Left ventricle myocardium inferior (tissue), 1 donor: ENCODE measurements around the gene PCIF1. TPM values are rescaled to one million over a fixed set of nuclear protein-coding genes. Genes with fewer than 3 reads are reported as not detected.

Experiments used
- DNase-seq: peaks from one replicate; pipeline ENCODE4 v3.0.0-alpha.2; 2020
- H3K27ac ChIP-seq: fragments of 200-600 bp; replicated peaks from 2 replicates; pipeline ENCODE4 v1.8.0; 2021
- H3K27me3 ChIP-seq: fragments of 200-600 bp; 2 replicates; pipeline ENCODE4 v1.8.0; 2021; ENCODE audit warnings: low read depth
- H3K36me3 ChIP-seq: fragments of 200-600 bp; 2 replicates; pipeline ENCODE4 v1.8.0; 2021
- H3K4me1 ChIP-seq: fragments of 200-600 bp; 2 replicates; pipeline ENCODE4 v1.8.0; 2021
- H3K4me3 ChIP-seq: fragments of 200-600 bp; 2 replicates; pipeline ENCODE4 v1.8.0; 2021; ENCODE audit warnings: mild to moderate bottlenecking, moderate library complexity
- H3K9me3 ChIP-seq: fragments of 200-600 bp; replicated peaks from 2 replicates; pipeline ENCODE4 v1.8.0; 2021
- CTCF ChIP-seq: fragments of 200-600 bp; IDR thresholded peaks from 2 replicates; pipeline ENCODE4 v1.8.0; 2021; ENCODE audit warnings: antibody characterized with exemption, mild to moderate bottlenecking, borderline replicate concordance
- intact Hi-C: fragments of 100-400 bp; cut with micrococcal nuclease; formaldehyde crosslinking; loops from one replicate; pipeline ENCODE4 v1.11.0; 2022
- total RNA-seq: library from RNA; stranded (reverse); fragmentation: NEBNext Ultra II Directional; extraction: Animal tissue kit (Norgen Biotek cat#: 25700); gene quantifications from one replicate; pipeline ENCODE4 v1.2.1, GENCODE V29; 2021
- donor health status: DM: no; HTN: yes; CAD: no; lungs with severe emphysema.

PCIF1 gene
- total RNA-seq, 1 donor from 2014 or later = 21.9 TPM

- H3K36me3 ChIP-seq = peaks cover 54% of the 10 kb centered on the region
- peaks cover 51% of the 10 kb centered on the region for H3K4me1 ChIP-seq
- intact Hi-C loops = loop anchor here (5.0 kb wide), 1 partner anchor 42 kb away; the partner anchor contains the start of gene PCIF1
- DNase-seq = peak; percentile 85
- no peaks in the 10 kb centered on the region for H3K9me3 ChIP-seq
- no peaks in the 10 kb centered on the region for H3K27me3 ChIP-seq
- peak overlapping the region; percentile 83 for H3K4me3 ChIP-seq
- TF ChIP-seq CTCF = peak; percentile 77
- peak overlapping the region; percentile 94 for H3K27ac ChIP-seq
These were observed 44.2 kb upstream of the PCIF1 start for GRCh38 chr20:45890077-45890984.

GRCh38 chr20:45890985-45891983 lies 43.2 kb upstream of the PCIF1 start, which contains the start of the genes CTSA and NEURL2:
CTSA (plus strand) TSS chr20:45891335; CDS start chr20:45891569, 234 bp downstream.
NEURL2 (minus strand) TSS chr20:45891208; CDS start chr20:45890991, 217 bp downstream.
- Histone ChIP-seq H3K4me3 (peak within 1 kb of the TSS; percentile 83), H3K36me3 (peaks cover 57% of the 10 kb centered on the region), H3K27me3 (no peaks in the 10 kb centered on the region), H3K9me3 (no peaks in the 10 kb centered on the region), H3K27ac (peak within 1 kb of the TSS; percentile 94), H3K4me1 (peaks cover 50% of the 10 kb centered on the region)
- intact Hi-C loops = loop anchor here (5.0 kb wide), 1 partner anchor 41 kb away; the partner anchor contains the start of gene PCIF1
- no peak for TF ChIP-seq CTCF
- DNase-seq = peak; percentile 96

GRCh38 chr20:45892049-45892825 lies 42.2 kb upstream of the PCIF1 start:
- peak overlapping the region; percentile 94 for H3K27ac ChIP-seq
- DNase-seq = no peak
- H3K27me3 ChIP-seq = no peaks in the 10 kb centered on the region
- no peaks in the 10 kb centered on the region for H3K9me3 ChIP-seq
- H3K4me3 ChIP-seq = peak overlapping the region; percentile 83
- peak; percentile 7 for TF ChIP-seq CTCF
- H3K36me3 ChIP-seq = peaks cover 57% of the 10 kb centered on the region
- intact Hi-C loops = loop anchor here (5.0 kb wide), 1 partner anchor 40 kb away; the partner anchor contains the start of gene PCIF1
- H3K4me1 ChIP-seq = peaks cover 50% of the 10 kb centered on the region

GRCh38 chr20:45892828-45893500 lies 41.5 kb upstream of the PCIF1 start:
- Histone ChIP-seq H3K36me3 (peaks cover 62% of the 10 kb centered on the region), H3K4me3 (peak overlapping the region; percentile 83), H3K4me1 (peaks cover 50% of the 10 kb centered on the region), H3K9me3 (no peaks in the 10 kb centered on the region), H3K27ac (no peak overlapping the region), H3K27me3 (no peaks in the 10 kb centered on the region)
- no peak for DNase-seq
- TF ChIP-seq CTCF = no peak
- intact Hi-C loops = loop anchor here (5.0 kb wide), 1 partner anchor 39 kb away; the partner anchor contains the start of gene PCIF1
